Islet of Langerhans (tissue), 1 donor: ENCODE results near the gene CPPED1.

ENCODE experiments used
- FAIRE-seq: peaks from one replicate; lab custom pipeline; 2011; peaks lifted over from hg19 to GRCh38; lab: Jason Lieb, UNC

Gene CPPED1

DNA sequence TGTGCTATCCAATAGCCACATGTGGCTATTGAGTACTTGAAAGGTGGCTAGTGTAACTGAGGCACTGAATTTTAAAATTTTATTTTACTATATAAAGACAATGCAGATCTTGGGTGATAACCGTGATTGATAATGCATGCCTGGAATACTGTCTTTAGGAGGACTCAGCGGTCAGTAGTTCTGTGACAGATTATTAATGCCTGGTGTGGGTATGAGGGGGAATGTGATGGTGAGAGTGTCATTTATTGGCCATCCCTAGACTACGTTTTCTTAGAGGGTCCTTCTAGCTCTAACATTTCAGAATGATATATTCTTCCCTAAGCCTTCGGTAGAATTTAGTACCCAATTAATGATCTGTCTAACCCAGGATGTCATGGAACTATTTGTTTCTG, 157.6 kb downstream of the CPPED1 start:
- FAIRE-seq, result no peak

DNA sequence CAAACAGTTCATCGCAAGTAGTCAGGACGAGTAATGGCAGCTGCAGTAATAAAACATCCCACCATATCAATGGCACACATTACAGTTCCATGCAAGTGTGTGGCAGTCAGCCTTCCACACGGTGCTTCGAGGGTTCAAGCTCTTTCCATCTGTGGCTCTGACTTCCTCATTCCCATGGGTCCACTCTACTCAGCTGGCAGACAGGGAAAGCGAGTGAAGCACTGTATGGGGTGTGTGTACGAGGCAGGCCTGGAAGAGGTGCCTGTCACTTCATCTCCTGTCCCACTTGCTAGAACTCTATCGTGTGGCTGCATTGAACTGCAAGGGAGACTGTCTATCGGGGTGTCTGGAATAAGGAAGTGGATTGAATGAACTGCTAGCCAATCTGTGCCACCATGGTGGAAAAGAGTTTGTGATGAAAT, 160.6 kb downstream of the CPPED1 start:
- FAIRE-seq, result no peak

DNA sequence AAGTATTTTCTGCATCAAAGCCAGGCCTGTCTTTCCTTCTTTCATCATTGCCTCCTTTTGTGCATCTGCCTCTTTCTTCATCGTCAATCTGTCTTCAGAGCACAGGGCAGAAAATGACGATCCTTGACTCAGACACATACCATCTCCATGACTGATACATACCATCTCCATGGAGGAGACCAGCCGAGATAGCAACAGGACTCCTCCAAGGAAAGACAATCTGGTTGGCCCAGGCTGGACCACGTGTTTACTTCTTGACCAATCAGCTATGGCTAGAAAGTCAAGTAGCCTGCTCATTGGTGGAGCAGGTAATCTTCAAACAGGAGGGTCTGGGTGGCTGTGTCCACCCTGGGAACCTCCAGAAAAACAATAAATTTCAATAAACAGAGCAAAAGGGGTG, 164.6 kb downstream of the CPPED1 start:
- FAIRE-seq, result no peak

DNA sequence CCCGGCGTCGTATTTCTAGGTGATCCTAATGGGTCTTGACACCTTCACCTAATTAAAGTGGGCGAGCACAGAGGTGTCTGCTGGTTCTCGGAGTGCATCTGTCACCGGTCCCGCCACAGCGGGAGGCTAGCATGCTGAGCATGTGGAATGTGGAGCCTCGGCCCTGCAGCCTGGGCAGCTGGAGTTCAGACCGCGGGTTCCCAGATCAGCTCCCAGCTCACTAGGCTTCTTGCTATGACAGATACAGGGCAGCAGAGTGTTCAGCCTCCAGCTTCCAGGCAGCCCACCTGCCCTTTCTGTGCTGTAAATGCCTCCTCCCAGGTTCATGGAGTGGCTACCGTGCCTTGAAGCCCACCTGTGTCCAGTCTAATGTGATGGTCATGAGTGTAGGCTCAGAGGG, 166.7 kb downstream of the CPPED1 start:
- FAIRE-seq, result no peak

DNA sequence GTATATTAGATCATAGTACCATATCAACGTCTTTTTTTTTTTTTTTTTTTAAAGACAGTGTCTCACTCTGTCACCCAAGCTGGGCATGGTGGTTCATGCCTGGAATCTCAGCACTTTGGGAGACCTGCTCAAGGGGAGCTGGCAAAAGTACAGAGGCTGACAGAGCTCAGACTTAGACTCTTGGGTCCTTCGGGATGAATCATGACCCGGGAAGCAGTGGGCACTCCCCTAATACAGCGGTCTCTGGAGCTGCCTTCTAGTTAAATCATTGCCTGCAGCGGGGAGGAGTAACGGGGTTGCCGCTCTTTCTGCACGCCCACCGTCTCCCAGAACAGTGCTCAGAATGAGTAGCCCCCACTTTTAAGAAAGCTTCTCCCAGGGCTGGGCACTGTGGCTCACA, 174.4 kb downstream of the CPPED1 start:
- FAIRE-seq, result no peak

DNA sequence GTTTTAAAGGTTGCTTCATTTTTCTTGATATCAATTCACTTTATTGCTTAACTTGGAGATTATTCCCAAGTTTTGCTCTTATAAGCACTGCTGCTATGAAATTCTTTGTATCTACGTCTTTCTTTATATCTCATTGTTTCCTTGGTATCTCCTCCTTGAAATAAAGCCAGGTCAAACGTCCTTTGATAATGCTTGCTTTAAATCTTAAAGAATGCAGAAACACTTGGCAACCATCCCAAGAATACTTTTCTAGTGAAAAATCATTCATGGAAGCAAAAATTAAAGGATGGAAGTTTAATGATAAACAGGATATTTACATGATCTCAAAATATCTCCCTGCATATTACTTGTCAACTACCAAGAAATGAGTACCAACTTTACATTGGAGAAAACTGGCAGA, 175.2 kb downstream of the CPPED1 start:
- no peak for FAIRE-seq

DNA sequence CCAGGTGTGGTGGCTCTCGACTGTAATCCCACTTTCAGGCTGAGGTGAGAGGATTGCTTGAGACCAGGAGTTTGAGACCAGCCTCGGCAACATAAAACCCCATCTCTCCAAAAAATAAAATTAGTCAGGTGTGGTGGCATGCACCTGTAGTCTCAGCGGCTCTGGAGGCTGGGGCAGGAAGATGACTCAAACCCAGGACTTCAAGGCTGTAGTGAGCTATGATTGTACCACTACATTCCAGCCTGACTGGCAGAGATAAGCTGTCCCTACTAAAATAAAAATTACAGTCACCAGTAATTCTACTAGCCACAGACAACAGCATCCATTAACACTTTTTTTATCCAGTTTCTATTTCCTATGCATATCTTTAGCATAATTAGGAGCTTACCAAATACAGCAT, 176.3 kb downstream of the CPPED1 start:
- FAIRE-seq, result no peak

DNA sequence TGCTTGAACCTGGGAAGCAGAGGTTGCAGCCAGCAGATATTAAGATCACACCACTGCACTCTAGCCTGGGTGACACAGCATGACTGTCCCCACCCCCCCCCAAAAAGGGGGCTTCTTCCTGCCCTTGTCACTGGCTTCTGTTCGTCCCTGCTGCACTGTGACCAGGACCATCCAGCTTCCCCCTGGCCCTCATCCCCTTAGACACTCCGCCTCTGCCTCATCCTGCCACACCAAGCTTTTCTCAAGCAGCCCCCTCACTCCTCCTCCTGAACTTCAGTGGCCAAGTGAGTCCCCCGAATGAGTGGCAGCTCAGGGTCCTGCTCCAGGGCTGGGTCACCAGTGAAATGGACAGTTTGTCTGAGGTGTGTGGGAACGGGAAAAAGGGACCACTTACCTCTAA, 177.3 kb downstream of the CPPED1 start:
- FAIRE-seq, result no peak

DNA sequence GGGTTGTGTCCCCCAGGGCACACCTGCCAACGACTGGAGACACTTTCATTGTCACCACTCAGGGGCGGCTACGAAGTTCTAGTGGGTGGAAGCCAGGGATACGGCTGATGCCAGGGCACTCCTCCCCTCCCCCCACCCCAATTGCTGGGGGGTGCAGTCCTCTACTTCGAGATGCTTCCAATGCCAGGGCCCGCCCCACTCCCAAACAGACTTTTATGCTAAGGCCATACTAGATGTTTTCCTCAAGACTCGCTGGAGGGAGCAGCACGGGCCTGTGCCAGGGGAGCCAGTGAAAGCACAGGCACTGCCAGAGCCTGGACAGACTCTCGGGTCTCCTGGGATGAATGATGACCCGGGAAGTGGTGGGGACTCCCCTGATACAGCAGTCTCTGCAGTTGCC, 178.0 kb downstream of the CPPED1 start:
- FAIRE-seq, result no peak

DNA sequence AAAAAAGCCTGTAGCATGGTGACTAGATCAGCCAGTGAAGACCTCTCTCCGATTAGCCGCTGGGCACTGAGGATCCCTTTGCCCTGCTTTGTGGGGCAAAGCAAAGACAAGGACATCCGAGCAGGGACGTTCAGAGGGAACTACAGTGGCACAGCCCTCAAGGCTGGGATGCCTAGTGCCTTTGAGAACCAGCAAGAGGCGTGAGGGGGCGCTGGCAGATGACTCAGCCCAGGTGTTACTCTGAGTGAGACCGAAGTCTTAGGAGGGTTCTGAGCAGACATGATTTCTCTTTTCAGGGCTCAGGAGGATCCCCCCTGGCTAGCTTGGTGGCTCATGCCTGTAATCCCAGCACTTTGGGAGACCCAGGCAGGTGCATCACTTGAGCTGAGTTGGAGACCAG, 178.6 kb downstream of the CPPED1 start:
- no peak for FAIRE-seq

DNA sequence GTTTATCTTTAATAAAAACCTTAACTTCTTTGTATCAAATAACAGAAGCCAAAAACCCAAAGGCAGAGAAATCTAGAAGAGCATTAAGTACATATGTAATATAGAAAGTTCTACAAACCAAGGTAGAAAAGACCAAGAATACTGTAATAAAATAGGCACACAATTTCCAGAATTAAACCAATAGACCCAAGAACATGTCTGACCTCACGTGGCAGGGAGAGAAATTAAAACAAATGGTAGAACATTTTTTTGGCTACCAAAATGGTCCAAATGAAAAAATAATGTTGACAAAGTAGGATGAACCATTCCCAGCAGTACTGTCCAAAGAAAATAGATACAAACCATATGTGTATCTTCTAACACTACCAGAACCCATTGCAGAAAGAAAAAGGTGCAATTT, 183.5 kb downstream of the CPPED1 start:
- no peak for FAIRE-seq

DNA sequence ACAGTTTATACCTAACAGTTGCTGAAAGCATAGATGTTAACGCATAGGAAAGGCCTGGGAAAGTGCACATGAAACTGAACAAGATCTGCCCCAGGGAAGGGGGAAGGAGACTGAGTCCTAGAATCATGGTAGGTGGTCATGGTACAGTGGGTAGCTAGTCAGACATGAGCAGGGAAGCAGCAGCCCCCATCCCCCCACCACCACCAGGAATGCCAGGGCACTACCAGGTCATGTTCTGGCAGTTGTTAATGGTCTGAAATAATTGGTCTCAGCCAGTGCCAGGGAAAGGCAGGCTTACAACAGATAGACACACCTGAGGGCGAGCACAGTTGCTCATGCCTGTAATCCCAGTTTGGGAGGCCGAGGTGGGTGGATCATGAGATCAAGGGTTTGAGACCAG, 185.2 kb downstream of the CPPED1 start:
- no peak for FAIRE-seq

DNA sequence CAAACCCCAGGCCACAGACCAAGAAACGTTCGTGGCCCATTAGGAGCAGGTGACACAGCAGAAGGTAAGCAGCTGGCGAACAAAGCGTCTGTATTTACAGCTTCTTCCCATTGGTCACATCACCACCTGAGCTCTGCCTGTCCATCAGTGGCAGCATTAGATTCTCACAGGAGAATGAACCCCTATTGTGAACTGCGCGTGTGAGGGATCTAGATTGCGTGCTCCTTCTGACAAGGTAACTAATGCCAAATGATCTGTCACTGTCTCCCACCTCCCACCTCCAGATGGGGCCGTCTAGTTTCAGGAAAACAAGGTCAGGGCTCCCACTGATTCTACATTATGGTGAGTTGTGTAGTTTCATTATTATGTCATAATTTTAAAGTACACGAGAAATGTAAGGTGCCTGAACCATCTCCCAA, 186.3 kb downstream of the CPPED1 start:
- FAIRE-seq, result no peak

DNA sequence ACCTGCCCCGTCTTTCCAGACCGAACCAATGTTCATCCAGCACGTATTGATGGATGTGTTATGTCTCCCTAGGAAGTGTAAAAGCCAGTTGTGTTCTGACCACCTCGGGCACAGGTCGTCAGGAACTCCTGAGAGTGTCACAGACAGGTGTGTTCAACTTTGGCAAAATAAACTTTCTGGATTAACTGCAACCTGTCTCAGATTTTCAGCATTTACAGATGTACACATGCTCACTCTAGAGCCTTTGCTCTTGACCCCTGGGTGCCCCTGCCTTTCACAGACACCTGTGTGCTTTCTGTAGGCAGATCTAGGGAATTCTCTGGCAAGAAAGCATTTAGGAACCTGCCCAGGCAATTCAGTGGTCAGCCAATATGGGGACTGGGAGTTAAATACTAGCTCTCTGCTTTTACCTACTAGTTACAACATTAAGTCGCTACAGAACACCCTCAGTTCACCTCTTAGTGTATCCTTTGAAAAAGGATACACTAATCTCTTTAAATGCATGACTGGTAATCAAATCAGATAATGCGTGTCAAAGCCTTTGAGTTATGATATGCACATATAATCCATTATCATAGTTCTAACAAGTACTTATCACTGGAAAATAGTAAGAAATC, 188.9 kb downstream of the CPPED1 start:
- no peak for FAIRE-seq

DNA sequence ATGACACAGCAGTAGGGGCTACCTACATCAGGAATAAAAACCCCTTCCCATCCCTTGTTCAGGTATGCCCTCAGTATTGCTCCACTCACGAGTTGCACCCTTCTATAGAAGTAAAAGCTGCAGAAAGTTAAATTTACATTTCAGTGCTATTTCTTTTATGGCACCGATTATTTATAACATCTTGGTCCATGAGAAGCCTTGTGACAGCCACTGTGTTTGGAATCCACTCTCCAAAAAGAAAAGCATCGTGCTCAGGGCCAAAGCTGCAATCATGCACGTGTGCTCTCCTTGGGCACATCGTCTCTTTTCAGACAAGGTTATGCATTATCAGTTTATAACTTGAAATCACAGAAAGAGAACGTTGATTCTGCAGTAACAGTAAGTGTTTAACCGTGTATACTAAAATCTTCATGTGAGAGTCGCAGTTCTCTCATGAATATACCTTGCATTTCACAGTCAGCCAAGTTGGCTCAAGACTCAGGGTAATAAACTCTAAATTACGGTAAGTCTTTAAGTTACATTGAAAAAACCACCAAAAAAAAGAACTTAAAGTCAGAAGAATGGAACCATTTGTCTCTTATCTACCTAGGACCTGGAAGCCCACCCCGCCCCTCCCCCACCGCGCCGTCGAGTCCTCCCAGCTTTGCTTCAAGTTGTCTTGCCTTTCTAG, 189.6 kb downstream of the CPPED1 start:
- no peak for FAIRE-seq

DNA sequence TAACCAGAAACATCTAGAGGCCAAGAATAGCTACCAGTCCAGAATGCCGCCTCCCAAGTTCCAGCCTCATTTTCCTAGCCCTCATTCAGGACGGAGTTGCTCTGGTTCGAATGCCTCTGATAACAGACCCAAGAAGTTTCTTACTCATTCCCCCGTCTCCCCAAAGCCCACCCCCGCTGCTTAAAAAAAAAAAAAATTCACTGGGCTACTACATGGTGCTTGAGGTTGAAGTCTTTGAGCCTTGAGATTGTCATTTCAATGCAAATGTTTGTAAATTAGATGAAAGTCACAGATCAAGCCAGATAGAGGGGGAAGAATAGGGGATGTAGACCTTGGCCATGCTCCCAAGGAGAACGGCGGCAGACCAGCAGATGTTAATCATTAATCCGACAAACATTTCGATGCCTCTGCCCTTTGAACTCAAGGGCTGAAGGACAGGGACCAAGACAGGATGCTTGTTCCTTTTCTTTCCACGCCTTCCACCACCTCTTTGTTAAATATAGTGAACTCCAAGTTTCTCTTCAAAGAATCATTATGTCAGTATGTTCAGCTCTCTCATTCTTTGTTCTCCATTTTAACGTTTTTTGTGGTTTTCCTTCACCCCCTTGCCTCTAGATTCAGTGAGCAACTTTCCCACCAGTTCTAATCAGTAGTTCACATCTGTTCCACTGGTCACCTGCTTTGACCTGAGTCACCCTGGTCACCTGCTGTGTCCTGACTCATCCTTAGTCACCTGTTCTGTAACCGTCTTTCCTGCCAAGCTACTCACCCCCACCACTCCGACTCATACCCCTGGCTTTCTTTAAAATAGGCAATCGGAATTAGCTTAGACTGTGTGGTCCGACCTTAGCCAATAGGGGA, 190.3 kb downstream of the CPPED1 start:
- no peak for FAIRE-seq

DNA sequence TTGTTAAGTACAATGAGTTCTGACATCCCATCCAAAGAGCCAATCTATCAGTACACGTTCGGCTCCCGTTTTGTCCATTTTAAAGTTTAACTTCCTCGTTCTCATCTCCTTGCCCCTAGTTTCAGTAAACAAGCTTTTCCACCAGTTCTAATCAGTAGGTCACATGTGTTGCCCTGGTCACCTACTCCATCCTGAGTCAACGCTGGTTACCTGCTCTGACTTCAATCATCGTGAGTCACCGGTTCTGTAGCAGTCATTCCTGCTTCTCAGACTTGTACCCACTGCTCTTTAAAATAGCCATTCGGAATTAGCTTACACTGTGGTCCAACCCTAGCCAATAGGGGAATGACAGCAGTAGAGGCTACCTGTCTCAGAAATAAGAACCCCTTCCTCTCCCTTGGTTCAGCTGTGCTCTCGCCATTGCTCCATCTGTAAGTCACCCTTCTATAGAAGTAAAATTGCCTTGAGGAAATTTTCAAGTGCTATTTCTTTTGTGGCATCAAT, 191.0 kb downstream of the CPPED1 start:
- FAIRE-seq, result no peak

DNA sequence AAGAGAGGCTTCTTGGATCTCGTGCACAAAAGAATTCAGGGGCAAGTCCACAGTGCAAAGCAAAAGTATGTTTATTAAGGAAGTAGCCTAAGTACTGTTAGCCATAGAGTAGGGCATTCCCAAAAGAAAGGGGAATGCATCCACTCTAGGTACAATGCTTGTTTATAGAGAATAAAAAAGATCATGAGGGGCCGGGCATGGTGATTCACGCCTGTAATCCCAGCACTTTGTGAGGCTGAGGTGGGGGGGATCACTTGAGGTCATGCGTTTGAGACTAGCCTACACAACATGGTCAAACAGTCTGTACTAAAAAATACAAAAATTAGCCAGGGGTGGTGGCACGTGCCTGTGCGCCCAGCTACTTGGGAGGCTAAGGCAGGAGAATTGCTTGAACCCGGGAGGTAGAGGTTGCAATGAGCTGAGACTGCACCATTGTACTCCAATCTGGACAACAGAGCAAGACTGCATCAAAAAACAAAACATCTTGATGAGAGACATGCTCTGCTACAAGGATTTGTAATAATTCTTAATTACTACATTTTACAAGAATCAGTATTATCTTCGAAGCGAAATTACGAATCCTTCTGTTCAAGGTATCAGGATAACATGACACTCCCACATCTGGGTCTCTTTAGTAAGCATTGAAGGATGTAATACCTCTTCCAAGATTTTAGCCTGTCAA, 191.6 kb downstream of the CPPED1 start:
- no peak for FAIRE-seq

DNA sequence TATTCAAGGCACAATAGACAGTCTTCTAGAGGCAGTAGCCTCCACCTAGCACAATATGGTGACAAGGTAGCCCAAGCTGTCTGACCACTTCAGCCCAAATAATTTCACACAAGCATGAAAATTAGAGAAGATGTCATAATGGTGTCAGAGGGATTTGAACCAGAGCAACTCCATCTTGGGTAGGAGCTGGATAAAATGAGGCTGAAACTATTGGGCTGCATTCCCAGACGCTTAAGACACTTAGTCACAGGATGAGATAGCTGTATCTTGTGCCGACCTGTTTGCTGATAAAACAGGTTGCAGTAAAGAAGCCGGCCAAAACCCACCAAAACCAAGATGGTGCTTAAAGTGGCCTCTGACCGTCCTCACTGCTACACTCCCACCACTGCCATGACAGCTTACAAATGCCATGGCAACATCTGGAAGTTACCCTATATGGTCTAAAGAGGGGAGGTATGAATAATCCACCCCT, 192.6 kb downstream of the CPPED1 start:
- FAIRE-seq, result no peak

DNA sequence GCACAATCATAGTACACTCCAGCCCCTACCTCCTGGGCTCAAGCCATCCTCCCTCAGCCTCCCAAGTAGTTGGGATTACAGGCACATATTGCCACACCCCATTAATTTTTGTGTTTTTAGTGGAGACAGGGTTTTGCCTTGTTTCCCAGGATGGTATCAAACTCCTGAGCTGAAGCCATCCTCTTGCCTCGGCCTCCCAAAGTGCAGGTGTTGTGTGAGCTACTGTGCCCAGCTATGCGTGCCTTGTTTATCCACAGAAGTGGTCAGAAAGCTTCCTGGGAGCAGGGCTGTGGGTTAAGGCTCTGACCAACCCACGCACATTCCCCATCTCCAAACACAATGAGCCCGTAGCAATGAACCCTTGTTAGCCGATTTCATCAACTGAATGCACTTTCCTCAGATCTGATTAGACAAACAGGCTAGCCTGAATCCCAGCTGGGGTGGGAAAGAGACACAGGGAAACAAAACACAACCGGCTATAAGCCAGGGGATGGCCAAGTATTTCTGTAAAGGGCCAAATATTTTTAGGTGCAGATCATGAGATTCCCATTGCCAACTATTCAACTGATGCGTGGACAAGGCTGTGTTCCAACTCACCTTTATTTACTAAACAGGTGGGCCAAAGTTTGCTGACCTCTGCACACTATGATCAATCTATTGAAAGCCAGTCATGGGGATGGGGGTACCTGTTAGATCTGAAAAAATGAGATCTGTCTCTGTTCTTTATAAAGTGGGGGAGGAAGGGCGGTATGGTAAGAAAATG, 193.6 kb downstream of the CPPED1 start:
- no peak for FAIRE-seq
